Adrenal gland (tissue), 19 donors: ENCODE results near the gene SCYGR4. TPM values are rescaled to one million over a fixed set of nuclear protein-coding genes. Genes with fewer than 3 reads are reported as not detected.

ENCODE experiments used
- DNase-seq, 7 donors: peaks; one replicate each; pipeline ENCODE4 v3.0.0-alpha.2; 2019 to 2020
- H3K27ac ChIP-seq, 5 donors: fragments of 200-600 bp; sonication (generic) in 4 of 5; 1 replicate in 3 of 5; 2 replicates in 2 of 5; pipeline versions ENCODE4 v1.5.1 to v1.8.0; 2016 to 2020; ENCODE audit warnings: mild to moderate bottlenecking in 1 of 5
- H3K27me3 ChIP-seq: fragments of 200-600 bp; 2 replicates; pipeline ENCODE4 v1.8.0; 2021
- H3K36me3 ChIP-seq, 2 donors: fragments of 200-600 bp; replicated peaks in 1 of 2; 1 replicate in 1 of 2; 2 replicates in 1 of 2; pipeline versions ENCODE4 v1.5.1 to v1.8.0; 2018 to 2022
- H3K4me1 ChIP-seq, 2 donors: fragments of 200-600 bp; replicated peaks in 1 of 2; 1 replicate in 1 of 2; 2 replicates in 1 of 2; pipeline versions ENCODE4 v1.5.1 to v1.8.0; 2018 to 2021
- H3K4me3 ChIP-seq, 4 donors: fragments of 200-600 bp; sonication (generic) in 3 of 4; one replicate each; pipeline ENCODE4 v1.5.1; 2016 to 2018
- H3K9me3 ChIP-seq, 3 donors: fragments of 200-600 bp; sonication (generic) in 1 of 3; replicated peaks in 1 of 3; 1 replicate in 2 of 3; 2 replicates in 1 of 3; pipeline versions ENCODE4 v1.5.1 to v1.8.0; 2016 to 2021
- CTCF ChIP-seq, 6 experiments: fragments of 450-650 bp in 4 of 6; fragments of 200-600 bp in 2 of 6; sonication (generic) in 1 of 6; IDR thresholded peaks; 1 replicate in 5 of 6; 2 replicates in 1 of 6; pipeline versions ENCODE4 v1.5.1 to v1.8.0; 2016 to 2021; ENCODE audit warnings: antibody characterized with exemption in 6 of 6, mild to moderate bottlenecking in 2 of 6, moderate library complexity in 1 of 6
- POLR2A ChIP-seq, 2 donors: fragments of 450-650 bp; IDR thresholded peaks; one replicate each; pipeline ENCODE4 v1.6.1; 2017; ENCODE audit warnings: antibody characterized with exemption in 2 of 2, mild to moderate bottlenecking in 2 of 2, moderate library complexity in 1 of 2
- WGBS, 4 donors: extraction: QIAGEN DNeasy Blood & Tissue Kit in 2 of 4; methylation state at CpG; one replicate each; pipeline versions ENCODE4 v1.1.5 to v1.1.7; 2013 to 2017; 5-methylcytosine and 5-hydroxymethylcytosine counted together
- intact Hi-C, 2 donors: fragments of 100-400 bp; cut with DNase I; formaldehyde crosslinking; loops; one replicate each; pipeline versions ENCODE4 v1.14.1 to v1.15.0; 2022 to 2023
- long read RNA-seq, 10 donors: library from polyadenylated mRNA in 3 of 10; unstranded in 2 of 10; stranded (forward) in 1 of 10; transcript quantifications; one replicate each; pipeline ENCODE4 v2.0.0 and lab custom pipeline, GENCODE V29; 2021 to 2026
- polyA plus RNA-seq, 3 donors: library from polyadenylated mRNA; stranded (reverse); fragments of 200-250 nt in 2 of 3; fragments of 350-450 nt in 1 of 3; fragmentation: Illumina TruSeq in 1 of 3; extraction: RNeasy Lipid Tissue Mini Kit (QIAGEN cat#74804) in 1 of 3; gene quantifications; one replicate each; pipeline ENCODE4 v1.2.3, GENCODE V29; 2013 to 2014
- total RNA-seq, 9 donors: library from RNA; depleted of rRNA in 4 of 9; stranded (reverse); fragments of >200 nt in 4 of 9; fragments of 120-200 nt in 1 of 9; fragmentation: NEBNext Ultra II Directional in 1 of 9; extraction: Animal tissue kit (Norgen Biotek cat#: 25700) in 1 of 9; gene quantifications; one replicate each; pipeline versions ENCODE4 v1.1.0 to v1.2.4, GENCODE V29; 2013 to 2023
- donor health status: healthy with polysubstance abuse.
- donor health status: Bipolar disorder and iron deficiency.
- donor health status: DM: yes; HTN: yes; CAD: no.
- donor health status: DM: no; HTN: no; CAD: no.
- donor health status: DM: no; HTN: no; CAD: no.
- donor health status: DM: yes; HTN: yes; CAD: no.

The SCYGR4 gene
- total RNA-seq = not detected
- polyA plus RNA-seq = not detected
- long read RNA-seq, donor 1 = 0 reads
- long read RNA-seq, donor 2 = 0 reads
- long read RNA-seq, donor 3 = 0 reads
- long read RNA-seq, donor 4 = 0 reads
- long read RNA-seq, donor 5 = 0 reads
- long read RNA-seq, donor 6 = 0 reads
- long read RNA-seq, donor 7 = 0 reads
- long read RNA-seq, donor 8 = 0 reads
- long read RNA-seq, donor 9 = 0 reads
- long read RNA-seq, donor 10 = 0 reads

DNA sequence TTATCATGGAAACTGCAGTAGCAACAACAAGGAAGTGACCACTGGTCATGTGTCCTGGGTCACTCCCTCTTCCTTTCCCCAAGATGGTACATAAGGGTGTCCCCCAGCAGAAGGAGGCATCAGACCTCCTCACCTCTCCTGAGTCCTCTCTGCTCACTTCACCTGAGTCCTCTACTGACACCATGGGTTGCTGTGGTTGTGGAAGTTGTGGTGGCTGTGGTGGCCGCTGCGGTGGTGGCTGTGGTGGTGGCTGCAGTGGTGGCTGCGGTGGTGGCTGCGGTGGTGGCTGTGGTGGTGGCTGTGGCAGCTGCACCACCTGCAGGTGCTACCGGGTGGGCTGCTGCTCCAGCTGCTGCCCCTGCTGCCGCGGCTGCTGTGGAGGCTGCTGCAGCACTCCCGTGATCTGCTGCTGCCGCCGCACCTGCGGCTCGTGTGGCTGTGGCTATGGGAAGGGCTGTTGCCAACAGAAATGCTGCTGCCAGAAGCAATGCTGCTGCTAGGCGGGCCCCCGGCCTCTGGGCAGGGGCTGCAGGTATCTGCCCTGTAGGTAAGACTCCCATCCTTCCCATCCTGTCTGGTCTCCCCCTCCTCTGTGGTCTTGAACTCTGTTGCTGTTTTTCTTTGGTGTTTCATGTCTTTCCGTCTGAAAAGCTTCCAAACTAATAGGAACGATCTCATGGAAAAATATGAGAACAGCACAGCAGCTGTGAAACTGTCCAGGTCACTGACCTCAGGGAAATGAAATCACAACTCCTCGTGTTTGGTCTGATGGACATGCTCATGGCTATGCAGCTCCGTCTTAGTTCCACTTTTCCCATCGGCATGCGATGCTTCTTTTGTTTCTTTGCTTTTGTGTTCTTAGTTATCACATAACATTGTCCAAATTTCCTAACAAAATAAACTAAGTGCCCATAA is at the start of gene SCYGR4:
SCYGR4 (plus strand) TSS at position 183 of the 915 bp plus-strand sequence; CDS start at position 183, 0 bp downstream.
- peak in 1 of 7 donors; percentile 29 for DNase-seq
- Histone ChIP-seq H3K4me1 (no peaks in the 10 kb centered on the region), H3K27ac (no peak within 1 kb of the TSS), H3K9me3 (no peaks in the 10 kb centered on the region), H3K27me3 (no peaks in the 10 kb centered on the region), H3K4me3 (no peak within 1 kb of the TSS), H3K36me3 (no peaks in the 10 kb centered on the region)
- 66 to 77% (median 74%) methylated on average over 8 to 20 of the region's 20 CpGs for WGBS, 4 donors
- intact Hi-C loops = no loop called here
- TF ChIP-seq CTCF (IDR thresholded peaks at IDR 0.05) (no peak), POLR2A (IDR thresholded peaks at IDR 0.05) (no peak)

DNA sequence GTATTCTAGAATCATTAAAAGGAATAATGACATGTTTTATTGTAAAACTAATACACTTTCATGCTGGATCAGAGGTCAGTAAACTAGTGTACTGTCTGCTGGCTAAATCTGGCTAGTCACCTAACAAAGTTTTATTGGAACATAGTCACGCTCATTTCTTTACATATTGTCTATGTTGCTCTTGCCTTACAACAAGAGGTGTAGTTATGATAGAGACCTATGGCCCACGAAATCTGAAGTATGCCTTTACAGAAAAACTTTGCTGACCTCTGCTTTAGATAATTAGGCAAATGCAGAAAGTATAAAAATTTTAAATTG is 48.5 kb upstream of the SCYGR4 start:
- TF ChIP-seq CTCF (IDR thresholded peaks at IDR 0.05) = no peak
- no peak for TF ChIP-seq POLR2A (IDR thresholded peaks at IDR 0.05)
- whole genome bisulfite sequencing, 4 donors = 85 to 92% (median 89%) methylated on average over 2 of the region's 2 CpGs
- H3K4me3 ChIP-seq = no peak overlapping the region
- no peaks in the 10 kb centered on the region for H3K9me3 ChIP-seq
- DNase-seq = no peak
- H3K4me1 ChIP-seq = no peaks in the 10 kb centered on the region
- intact Hi-C loops = no loop called here
- no peaks in the 10 kb centered on the region for H3K36me3 ChIP-seq
- no peak overlapping the region for H3K27ac ChIP-seq
- no peaks in the 10 kb centered on the region for H3K27me3 ChIP-seq

GRCh38 chr2:227570615-227571014 is 46.7 kb upstream of the SCYGR4 start:
- Histone ChIP-seq H3K27ac (no peak overlapping the region), H3K36me3 (no peaks in the 10 kb centered on the region), H3K4me3 (no peak overlapping the region), H3K27me3 (no peaks in the 10 kb centered on the region), H3K9me3 (no peaks in the 10 kb centered on the region), H3K4me1 (no peaks in the 10 kb centered on the region)
- intact Hi-C loops = no loop called here
- WGBS, 4 donors = 30 to 46% (median 37%) methylated on average over 1 of the region's 1 CpG
- TF ChIP-seq CTCF (IDR thresholded peaks at IDR 0.05) (no peak), POLR2A (IDR thresholded peaks at IDR 0.05) (no peak)
- no peak for DNase-seq

- no peak overlapping the region for H3K27ac ChIP-seq
- TF ChIP-seq POLR2A (IDR thresholded peaks at IDR 0.05) = no peak
- TF ChIP-seq CTCF (IDR thresholded peaks at IDR 0.05) = no peak
- no peaks in the 10 kb centered on the region for H3K36me3 ChIP-seq
- no peaks in the 10 kb centered on the region for H3K27me3 ChIP-seq
- H3K9me3 ChIP-seq = no peaks in the 10 kb centered on the region
- H3K4me3 ChIP-seq = no peak overlapping the region
- H3K4me1 ChIP-seq = no peaks in the 10 kb centered on the region
- intact Hi-C loops = no loop called here
- no peak for DNase-seq
These were observed 41.2 kb upstream of the SCYGR4 start for GRCh38 chr2:227576110-227576509.
